Measurements from ENCODE around the gene UBAP1. TPM values are rescaled to one million over a fixed set of nuclear protein-coding genes. Genes with fewer than 3 reads are reported as not detected.
"Not testable (repeated sequence)": the region's sequence is repeated elsewhere in the genome, so short reads cannot be mapped to it uniquely, and the experiment has no call there.

The UBAP1 gene
- total RNA-seq: 44.0 TPM
- long read RNA-seq, transcript UBAP1-201 (7 exons, 2,735 nt): major isoform, 101 of 126 reads
- long read RNA-seq, partial matches to known transcripts: 10 of 126 reads
- long read RNA-seq, other reads (novel, unspliced or antisense): 13 of 126 reads

GRCh38 chr9:34178436-34179212, at the start of gene UBAP1:
Gene UBAP1 (plus strand): TSS chr9:34179043. CDS start chr9:34220915, 41,872 bp downstream.
- intact Hi-C loops (cut with DNase I): no loop called here
- DNase-seq (peak; percentile 98), ATAC-seq (ENCODE audit: poor library complexity) (peak; percentile 99)

DNA sequence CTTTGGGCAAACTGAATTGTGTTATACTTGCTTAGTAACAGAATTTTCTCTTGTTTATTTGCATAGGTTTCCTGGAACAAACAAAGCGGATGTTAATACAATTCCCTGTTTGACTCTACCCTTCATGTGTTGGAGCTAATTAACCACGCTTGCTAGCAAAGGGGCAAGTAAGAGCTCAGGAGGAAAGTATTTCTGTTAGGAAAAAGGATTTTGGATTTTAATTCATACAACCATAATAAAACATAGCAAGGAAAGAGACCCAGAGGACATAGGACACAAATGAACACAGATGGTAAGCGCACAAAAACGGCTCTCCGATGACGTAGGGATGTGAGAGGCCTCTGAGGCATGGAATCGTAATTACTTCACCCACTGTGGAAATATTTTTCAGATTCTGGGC, 47.3 kb upstream of the UBAP1 start:
- no peak for DNase-seq
- intact Hi-C loops (cut with DNase I): no loop called here
- ATAC-seq (ENCODE audit: poor library complexity): no peak

GRCh38 chr9:34133436-34133949, 45.4 kb upstream of the UBAP1 start:
- no peak for DNase-seq
- no peak for ATAC-seq (ENCODE audit: poor library complexity)
- intact Hi-C loops (cut with DNase I): no loop called here

DNA sequence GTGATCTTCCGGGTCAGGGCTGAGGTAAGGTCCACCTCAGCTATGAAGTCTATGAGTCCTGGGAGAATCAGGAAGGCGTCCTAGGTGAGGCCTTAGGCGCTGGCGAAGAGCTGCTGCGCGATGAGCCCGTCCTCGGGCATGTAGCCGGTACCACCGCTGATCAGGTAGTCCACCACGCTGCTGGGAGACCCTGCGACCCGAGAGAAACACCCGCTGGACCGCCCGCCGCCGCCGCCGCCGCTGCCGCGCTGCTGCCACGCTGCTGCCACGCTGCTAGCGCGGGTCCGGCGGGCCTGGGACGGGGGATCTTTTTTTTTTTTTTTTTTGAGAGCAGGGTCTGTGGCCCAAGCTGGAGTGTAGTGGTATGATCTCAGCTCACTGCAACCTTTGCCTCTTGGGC, 44.3 kb upstream of the UBAP1 start:
- DNase-seq (no peak), ATAC-seq (ENCODE audit: poor library complexity) (no peak)
- intact Hi-C loops (cut with DNase I): no loop called here

GRCh38 chr9:34138644-34139043, 40.2 kb upstream of the UBAP1 start:
- DNase-seq; ATAC-seq (ENCODE audit: poor library complexity); intact Hi-C loops (cut with DNase I): not testable (repeated sequence)

DNA sequence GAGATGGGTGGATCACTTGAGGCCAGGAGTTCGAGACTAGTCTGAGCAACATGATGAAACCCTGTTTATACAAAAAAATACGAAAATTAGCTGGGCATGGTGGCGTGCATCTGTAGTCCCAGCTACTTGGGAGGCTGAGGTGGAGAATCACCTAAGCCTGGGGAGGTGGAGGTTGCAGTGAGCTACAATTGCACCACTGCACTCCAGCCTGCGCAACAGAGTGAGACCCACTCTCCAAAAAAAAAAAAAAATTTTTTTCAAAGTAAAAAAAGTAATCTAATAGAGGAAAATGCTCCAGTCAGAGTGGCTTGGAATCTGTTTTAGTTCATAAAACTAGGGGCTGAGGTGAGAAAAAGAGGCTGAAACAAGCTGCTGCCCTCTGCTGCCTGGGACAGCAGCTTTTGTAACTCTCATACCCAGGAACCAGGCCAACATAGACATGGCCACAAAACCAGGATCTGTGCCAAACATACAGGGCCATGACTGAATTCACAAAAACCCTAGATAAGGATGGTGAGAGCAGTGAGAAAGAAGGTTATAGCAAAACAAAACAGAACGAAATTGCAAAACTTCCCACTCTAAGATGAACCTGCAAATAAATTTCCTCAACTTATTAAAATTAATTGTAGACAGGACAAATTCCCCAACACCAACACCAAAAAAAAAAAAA, 39.2 kb upstream of the UBAP1 start:
- intact Hi-C loops (cut with DNase I): no loop called here
- ATAC-seq (ENCODE audit: poor library complexity) (peak; percentile 98), DNase-seq (peak; percentile 61)

DNA sequence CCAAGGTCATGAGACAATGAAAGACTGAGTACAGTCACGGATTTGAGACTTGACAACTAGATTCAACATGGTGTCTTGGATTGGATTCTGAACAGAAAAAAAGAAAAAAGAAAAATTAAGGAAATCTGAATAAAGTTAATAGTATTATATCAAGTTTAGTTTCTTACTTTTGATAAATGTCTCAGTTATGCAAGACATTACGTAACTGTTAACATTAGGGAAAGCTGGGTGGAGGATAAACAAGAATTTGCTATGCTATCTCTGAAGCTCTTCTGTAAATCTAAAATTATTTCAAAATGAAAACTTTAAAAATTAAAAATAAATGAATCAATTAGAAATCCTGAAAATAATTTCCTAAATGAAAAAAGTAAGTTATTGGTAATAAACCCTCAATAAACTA, 38.0 kb upstream of the UBAP1 start:
- ATAC-seq (ENCODE audit: poor library complexity): no peak
- intact Hi-C loops (cut with DNase I): no loop called here
- no peak for DNase-seq

- intact Hi-C loops (cut with DNase I): no loop called here
- DNase-seq: no peak
- no peak for ATAC-seq (ENCODE audit: poor library complexity)
Observed at GRCh38 chr9:34143116-34143515, 35.7 kb upstream of the UBAP1 start.

GRCh38 chr9:34145165-34145564, 33.7 kb upstream of the UBAP1 start:
- intact Hi-C loops (cut with DNase I): no loop called here
- DNase-seq: no peak
- ATAC-seq (ENCODE audit: poor library complexity): no peak

GRCh38 chr9:34151398-34151797, 27.4 kb upstream of the UBAP1 start:
- DNase-seq (no peak), ATAC-seq (ENCODE audit: poor library complexity) (no peak)
- intact Hi-C loops (cut with DNase I): no loop called here

DNA sequence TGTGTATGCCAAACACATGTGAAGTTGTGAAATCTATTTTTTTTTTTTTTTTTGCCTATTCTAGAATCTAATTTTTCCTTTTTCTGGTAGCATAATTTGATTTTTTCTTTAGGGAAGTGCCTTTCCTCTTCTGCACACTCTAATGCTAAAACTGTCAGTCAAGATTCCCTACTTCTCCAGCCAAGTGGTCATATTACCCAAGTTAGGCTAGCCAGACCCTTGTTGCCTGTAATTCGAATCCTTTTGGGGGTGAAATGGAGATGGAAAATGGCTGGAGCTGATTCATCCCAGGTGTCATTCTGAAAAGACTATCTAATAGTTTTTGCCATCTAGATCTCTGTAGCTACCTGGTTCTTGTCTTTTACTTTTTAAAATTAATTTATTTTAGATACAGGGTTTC, 24.8 kb upstream of the UBAP1 start:
- intact Hi-C loops (cut with DNase I): no loop called here
- DNase-seq (no peak), ATAC-seq (ENCODE audit: poor library complexity) (no peak)

- DNase-seq (no peak), ATAC-seq (ENCODE audit: poor library complexity) (no peak)
- intact Hi-C loops (cut with DNase I): no loop called here
Observed at GRCh38 chr9:34157318-34157717, 21.5 kb upstream of the UBAP1 start.

- ATAC-seq (ENCODE audit: poor library complexity): no peak
Observed at GRCh38 chr9:34157898-34158297, 20.9 kb upstream of the UBAP1 start.

DNA sequence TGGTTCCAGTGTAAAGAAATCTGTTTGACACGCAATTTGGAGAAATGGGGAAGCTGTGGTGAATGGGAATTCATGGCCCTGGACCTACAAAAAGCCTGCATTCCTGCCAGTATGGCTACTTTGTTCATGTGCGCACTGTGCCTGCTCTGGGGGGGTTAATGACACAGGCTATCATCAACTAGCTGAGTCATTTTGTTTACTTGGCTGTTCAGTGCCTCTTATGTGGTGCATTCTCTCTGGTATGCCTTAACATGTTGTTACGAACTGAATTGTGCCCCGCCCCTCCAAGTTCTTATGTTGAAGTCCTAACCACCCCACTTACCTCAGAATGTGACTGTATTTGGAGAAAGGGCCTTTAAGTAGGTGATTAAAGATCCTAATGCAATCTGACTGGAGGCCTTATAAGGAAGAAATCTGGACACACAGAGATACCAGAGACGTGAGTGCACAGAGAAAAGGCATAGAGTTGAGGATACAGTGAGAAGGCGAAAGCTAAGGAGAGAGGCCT, 20.4 kb upstream of the UBAP1 start:
- intact Hi-C loops (cut with DNase I): no loop called here
- no peak for ATAC-seq (ENCODE audit: poor library complexity)
- DNase-seq: no peak

More at GRCh38 chr9:34157898-34158297, 20.9 kb upstream of the UBAP1 start:
- DNase-seq: no peak
- intact Hi-C loops (cut with DNase I): no loop called here

- ATAC-seq (ENCODE audit: poor library complexity) (no peak), DNase-seq (no peak)
- intact Hi-C loops (cut with DNase I): no loop called here
Observed at GRCh38 chr9:34163434-34163833, 15.4 kb upstream of the UBAP1 start.

DNA sequence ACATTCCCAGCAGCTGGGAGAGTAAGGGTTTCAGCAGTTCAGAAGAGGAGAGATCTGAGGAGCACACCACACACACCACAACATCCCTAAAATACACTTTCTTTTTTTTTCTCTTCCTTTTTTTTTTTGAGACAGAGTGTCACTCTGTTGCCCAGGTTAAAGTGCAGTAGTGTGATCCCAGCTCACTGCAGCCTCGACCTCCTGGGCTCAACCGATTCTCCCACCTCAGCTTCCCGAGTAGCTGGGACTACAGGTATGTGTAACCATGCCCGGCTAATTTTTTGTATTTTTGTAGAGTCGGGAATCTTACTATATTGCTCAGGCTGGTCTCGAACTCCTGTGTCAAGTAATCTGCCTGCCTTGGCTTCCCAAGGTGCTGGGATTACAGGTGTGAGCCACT, 9.7 kb upstream of the UBAP1 start:
- no peak for ATAC-seq (ENCODE audit: poor library complexity)
- intact Hi-C loops (cut with DNase I): no loop called here
- no peak for DNase-seq

DNA sequence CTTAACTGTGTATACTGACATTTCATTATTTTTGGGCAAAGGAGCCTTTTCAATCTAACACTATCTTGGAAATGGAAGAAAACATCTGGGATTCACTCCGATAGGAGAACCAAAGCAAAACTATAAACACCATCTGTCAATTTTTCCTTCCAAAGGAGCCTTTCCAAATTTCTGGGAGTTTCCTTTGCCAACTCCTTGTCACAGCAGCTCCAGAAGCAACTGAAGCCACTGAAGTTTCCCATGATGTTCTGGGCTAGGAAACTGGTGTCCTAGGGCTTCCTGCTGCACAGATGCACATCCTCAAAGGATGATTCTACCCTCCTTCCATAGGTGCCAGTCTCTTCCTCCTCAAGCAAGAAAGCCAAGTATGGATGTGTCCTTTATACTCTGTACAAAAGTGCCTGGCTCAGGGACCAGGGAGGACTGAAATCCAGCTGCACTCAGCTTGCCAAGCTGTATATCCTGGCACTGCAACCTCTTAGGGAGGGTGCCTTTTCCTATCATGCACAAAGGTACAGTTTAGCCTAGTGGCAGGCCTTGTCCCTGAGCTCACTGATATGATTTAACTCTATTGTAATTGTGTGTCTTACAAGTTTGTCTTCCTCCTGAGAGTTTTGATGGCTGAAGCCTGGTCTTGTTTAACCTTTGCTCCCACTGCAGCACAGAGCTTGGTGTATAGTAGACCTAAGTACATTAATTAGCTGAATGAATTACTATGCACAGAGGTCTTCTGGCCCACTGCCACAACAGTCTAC, 8.4 kb upstream of the UBAP1 start:
- ATAC-seq (ENCODE audit: poor library complexity): peak; percentile 88
- intact Hi-C loops (cut with DNase I): no loop called here
- DNase-seq: no peak

- ATAC-seq (ENCODE audit: poor library complexity): peak; percentile 25
- intact Hi-C loops (cut with DNase I): no loop called here
- peak; percentile 56 for DNase-seq
Observed at GRCh38 chr9:34171753-34172535, 6.9 kb upstream of the UBAP1 start.
